Skin epidermis (tissue), 12 donors: ENCODE data around the gene GLI3.

Experiments used
- H3K27ac ChIP-seq, 21 experiments: fragments of 200-600 bp; sonication (generic) in 11 of 21; one replicate each; pipeline ENCODE4 v1.5.0; 2020; ENCODE audit warnings: mild to moderate bottlenecking in 3 of 21, inconsistent platforms in 2 of 21, moderate library complexity in 2 of 21
- H3K4me3 ChIP-seq, 7 experiments: fragments of 200-600 bp; sonication (generic) in 2 of 7; one replicate each; pipeline ENCODE4 v1.5.0; 2020; ENCODE audit warnings: inconsistent platforms in 2 of 7, mild to moderate bottlenecking in 2 of 7, moderate library complexity in 1 of 7

Gene GLI3

GRCh38 chr7:41996381-41997035 lies 240.5 kb downstream of the GLI3 start:
- Histone ChIP-seq H3K4me3 (no peak overlapping the region), H3K27ac (peak overlapping the region in 5 of 21 experiments; percentile 2 to 59 (median 18))

DNA sequence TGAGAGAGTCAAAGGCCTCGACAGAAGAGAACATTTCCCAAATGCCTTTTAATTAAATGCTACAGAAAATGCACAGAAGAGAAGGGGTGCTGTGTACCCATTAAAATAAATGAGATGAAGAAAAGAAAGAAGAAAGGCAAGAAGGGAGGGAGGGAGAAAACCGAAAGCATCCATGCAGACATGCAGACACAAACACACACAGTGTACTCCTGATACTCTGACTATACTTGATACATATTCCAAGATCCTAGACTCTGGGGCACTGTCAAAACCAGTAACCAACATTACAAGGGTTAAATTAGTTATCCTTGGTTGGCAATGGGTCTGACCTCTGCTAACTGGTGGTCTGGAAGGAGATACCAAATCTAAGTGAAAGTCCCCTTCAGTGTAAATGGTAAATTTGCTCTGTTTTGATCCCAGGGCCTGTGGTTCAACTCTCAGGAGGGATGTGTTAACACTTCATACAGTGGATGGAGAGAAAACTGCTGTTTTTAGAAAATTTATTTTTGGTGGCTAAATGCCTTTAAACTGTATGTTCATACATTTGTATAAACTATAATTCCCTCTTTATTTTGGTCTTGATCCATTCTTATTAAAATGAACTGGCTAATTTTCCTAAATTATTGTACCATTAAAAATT lies 241.3 kb downstream of the GLI3 start:
- no peak overlapping the region for H3K4me3 ChIP-seq
- peak overlapping the region in 5 of 21 experiments; percentile 2 to 59 (median 29) for H3K27ac ChIP-seq

DNA sequence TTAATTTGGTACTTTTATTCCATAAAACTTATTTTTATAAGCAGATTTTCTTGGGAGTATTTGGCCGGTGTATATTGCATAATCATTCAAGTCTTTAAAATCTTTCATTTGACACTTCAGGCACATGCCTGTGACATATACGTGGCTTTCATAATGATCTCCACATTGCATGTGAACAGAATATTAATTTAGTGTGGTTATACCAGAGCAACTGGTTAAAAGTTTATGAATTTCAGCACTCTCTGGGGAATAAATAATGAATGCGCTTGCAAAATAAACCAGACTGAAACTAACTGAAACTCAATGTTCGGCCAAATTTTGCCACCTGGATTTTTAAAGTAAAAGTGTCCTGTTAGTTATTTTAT lies 242.3 kb downstream of the GLI3 start:
- H3K4me3 ChIP-seq: no peak overlapping the region

DNA sequence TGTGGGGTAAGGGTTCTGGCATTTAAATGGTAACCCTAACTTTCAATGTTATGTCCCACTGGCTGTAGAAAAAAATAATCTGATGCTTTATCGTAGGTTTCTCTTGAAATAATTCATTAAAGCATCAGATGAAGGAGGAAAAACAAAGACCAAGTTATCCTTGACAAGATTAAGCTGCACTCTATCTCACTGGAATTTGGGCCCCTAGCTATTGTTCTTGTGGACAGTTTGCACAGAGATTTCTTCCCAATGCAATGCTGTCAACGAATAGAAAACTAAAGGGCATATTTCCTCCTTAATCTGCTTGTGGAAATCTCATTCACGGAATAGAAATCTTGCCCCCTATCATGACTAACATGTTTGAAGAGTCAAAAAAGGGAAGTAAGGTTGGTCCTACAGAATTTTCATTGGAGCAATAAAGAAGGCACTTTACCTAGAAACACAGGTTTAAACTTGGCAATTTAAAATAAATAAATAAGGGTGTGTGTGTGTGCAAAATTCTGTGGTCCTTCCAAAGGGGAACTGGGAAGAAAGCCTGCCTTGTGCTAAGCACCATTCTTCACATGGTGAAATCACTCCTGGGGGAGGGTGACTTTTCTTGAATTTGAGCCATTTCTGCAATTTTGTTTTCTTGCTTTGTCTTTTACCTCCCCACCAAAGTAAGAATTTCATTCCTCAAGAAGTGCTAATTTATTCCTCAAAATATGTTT lies 242.8 kb downstream of the GLI3 start:
- Histone ChIP-seq H3K4me3 (no peak overlapping the region), H3K27ac (no peak overlapping the region)

More for the DNA sequence above, 242.3 kb downstream of the GLI3 start:
- H3K27ac ChIP-seq: peak overlapping the region in 1 of 21 experiments; percentile 42

DNA sequence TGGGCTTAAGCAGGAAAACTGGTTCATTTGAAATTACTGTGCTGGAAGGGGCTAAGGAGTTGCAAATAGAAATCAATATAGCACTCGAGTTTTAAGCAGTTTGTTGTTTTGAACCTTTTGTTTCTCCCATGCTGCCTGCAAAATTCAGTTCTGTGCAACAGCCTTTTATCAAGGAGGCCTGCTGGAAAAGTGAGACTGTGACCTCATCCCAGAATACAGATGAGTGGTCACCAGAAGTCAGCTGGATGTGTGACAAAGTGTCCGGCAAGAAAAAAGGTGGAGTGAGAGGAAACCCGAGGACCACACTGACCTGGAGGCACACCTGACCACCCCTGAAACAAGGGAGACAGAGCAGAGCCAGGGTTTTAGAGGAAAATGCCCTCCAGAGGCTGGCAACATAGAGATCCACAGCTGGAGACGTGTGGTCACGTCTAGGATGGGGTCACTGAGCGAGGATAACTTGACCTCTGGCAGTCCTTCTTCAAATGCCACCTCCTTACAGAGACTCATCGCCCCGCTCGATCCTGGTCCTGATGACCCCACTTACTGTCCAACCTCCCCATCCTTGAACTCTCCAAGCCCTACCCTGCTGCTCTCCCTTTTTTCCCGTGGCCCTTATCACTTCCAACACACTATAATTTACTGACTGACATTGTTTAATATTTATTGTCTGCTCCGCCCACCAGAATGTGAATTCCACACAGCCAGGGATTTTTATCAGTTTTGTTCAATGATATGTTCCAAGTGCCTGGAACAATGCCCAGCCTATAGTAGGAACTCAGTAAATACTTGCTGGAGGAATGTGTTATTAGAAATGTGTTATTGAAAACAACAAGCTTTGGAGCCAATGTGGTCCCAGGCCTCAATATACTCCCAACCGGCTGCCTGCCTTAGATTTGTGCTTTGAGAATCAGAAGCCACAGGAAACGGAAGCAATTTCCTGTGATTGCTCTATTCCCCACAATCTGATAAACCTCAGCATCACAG lies 243.8 kb downstream of the GLI3 start:
- H3K27ac ChIP-seq: peak overlapping the region in 2 of 21 experiments; percentile 3 to 24
- no peak overlapping the region for H3K4me3 ChIP-seq

GRCh38 chr7:41984888-41985287 lies 252.1 kb downstream of the GLI3 start:
- H3K27ac ChIP-seq: no peak overlapping the region
- H3K4me3 ChIP-seq: no peak overlapping the region

- Histone ChIP-seq H3K27ac (peak overlapping the region in 2 of 21 experiments; percentile 17 to 19), H3K4me3 (no peak overlapping the region)
Measured at GRCh38 chr7:41981046-41982040, 255.7 kb downstream of the GLI3 start.

- H3K4me3 ChIP-seq: no peak overlapping the region
- H3K27ac ChIP-seq: peak overlapping the region in 2 of 21 experiments; percentile 3 to 17
Measured at GRCh38 chr7:41979834-41980307, 257.1 kb downstream of the GLI3 start.

DNA sequence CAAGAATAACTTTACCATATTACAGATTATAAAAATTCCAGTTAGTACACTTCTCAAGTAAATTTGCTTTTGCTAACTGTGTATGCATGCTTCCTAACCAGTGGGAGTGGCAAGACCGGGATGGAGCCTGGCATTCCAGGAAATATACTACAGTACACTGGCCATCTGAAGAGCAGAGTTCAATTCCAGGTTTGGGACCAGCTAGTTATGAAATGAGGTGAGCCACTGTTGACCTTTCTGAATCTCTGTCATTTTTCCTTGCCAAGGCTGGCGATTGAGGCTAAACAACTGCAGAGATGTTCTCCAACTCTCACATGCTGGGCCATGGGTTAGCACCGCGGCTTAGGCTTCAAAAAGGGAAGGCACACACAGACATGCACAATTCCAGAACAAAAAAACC lies 258.2 kb downstream of the GLI3 start:
- Histone ChIP-seq H3K4me3 (no peak overlapping the region), H3K27ac (no peak overlapping the region)

- Histone ChIP-seq H3K27ac (peak overlapping the region in 1 of 21 experiments; percentile 35), H3K4me3 (no peak overlapping the region)
Measured at GRCh38 chr7:41977661-41978060, 259.3 kb downstream of the GLI3 start.

DNA sequence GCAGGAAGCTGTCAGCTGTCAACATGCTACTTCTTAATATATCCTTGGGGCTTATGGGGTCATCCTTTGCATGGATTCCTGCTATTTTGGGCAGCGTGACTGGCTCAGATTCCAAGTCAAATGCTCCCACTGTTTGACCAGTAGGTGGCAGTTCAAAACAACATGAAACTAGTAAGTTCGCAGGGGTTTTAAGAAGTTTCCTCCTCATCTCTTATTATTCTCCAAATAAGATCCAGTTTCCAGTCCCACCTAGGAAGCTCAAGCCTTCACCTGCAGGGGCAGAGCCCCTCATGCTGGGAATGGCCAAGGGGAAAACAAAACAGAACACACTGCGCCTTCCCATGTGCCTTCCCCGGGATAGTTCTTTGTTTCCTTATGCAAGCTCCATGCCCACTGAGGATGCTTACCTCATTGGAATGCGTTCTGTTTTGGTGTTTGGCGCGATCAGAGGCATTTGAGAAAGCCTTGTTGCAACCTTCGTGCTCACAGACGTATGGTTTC lies 259.8 kb downstream of the GLI3 start:
- peak overlapping the region in 1 of 21 experiments; percentile 2 for H3K27ac ChIP-seq
- H3K4me3 ChIP-seq: no peak overlapping the region

DNA sequence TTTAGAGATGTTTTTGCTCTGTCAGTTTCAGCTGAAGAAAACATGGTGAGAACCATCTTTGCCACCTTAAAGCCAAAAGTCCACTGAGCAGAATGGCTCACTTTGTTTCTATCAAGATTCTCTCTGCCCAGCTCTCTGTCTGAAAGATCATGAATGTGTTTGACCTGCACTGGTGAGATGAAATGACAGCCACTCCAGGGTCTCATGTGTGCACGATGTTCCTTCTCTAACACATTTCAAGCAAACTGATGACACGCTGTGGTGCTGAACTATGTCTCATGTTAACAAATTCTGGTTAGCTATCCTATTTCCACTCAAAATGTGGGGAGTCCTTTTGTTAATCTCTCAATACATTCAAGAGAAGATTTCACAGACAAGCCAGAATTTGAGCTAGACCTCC lies 260.6 kb downstream of the GLI3 start:
- no peak overlapping the region for H3K4me3 ChIP-seq
- no peak overlapping the region for H3K27ac ChIP-seq

GRCh38 chr7:41975849-41976248 lies 261.2 kb downstream of the GLI3 start:
- H3K27ac ChIP-seq: no peak overlapping the region
- no peak overlapping the region for H3K4me3 ChIP-seq

DNA sequence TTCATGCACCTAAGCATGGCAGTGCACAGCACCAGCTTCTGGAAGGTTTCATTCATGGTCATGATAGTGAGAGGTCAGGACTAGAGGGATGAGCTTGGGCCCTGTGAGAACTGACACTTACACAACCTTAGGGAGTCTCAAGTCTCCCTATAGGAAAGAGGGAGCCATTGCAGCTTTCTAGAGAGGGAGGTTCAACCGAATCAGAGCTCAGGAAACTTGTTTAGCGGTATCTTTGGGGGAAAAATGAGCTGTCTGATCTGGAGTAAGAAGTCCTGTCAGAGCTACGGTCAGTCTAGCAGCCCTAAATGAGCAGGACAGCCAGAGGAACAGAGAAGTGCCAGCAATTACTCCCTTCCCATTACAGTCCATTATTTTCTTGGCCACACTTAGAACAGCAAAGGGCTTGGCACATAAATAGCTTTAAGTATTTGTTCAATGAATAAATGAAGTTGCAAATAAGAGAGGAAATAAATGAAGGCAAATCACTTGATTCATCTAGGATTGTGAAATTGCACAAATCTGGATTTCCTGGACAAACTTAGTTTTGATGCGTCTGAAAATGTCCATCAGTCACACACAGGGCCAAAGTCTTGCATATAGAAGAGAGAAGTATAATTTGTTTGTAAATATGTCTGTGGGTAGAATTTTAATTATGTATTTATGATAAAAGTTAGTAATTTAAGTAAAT lies 262.0 kb downstream of the GLI3 start:
- no peak overlapping the region for H3K4me3 ChIP-seq
- no peak overlapping the region for H3K27ac ChIP-seq

GRCh38 chr7:41973202-41973730 lies 263.7 kb downstream of the GLI3 start:
- no peak overlapping the region for H3K4me3 ChIP-seq
- no peak overlapping the region for H3K27ac ChIP-seq

GRCh38 chr7:41972776-41973175 lies 264.2 kb downstream of the GLI3 start:
- no peak overlapping the region for H3K4me3 ChIP-seq

DNA sequence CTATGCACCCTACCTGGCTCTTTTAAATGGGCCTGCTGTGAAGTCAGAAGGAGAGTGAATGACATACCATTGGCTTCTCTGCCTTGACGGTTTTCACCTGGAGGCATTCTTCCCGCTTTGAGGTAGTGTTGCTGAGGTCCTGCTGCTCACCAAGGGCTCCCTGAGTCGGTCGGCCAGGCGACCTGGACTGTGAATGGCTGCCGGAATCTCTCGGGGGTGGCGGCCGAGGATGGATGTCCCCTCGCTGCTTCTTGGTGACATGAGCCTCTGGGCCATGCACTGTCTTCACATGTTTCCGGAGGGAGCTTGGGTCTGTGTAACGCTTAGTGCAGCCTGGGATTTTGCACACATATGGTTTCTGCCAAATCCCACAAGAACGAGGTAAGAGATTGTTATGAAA lies 264.7 kb downstream of the GLI3 start:
- no peak overlapping the region for H3K4me3 ChIP-seq
- H3K27ac ChIP-seq: no peak overlapping the region

More at GRCh38 chr7:41972776-41973175, 264.2 kb downstream of the GLI3 start:
- no peak overlapping the region for H3K27ac ChIP-seq
